ENCODE results near the gene KLHL17. TPM values are rescaled to one million over a fixed set of nuclear protein-coding genes. Genes with fewer than 3 reads are reported as not detected.

Gene KLHL17
- total and polyA plus RNA-seq, 9 of the 15 experiments (the other 6 are each of a cell fraction or from before 2014, with no cell fraction given): 0.14 to 84.8 (median 13.0) TPM

GRCh38 chr1:910881-911721 lies 49.3 kb upstream of the KLHL17 start (continued):
- TF ChIP-seq CTCFL (IDR thresholded peaks at IDR 0.05; ENCODE audit: borderline replicate concordance, insufficient read depth, low read depth, low read length, poor library complexity, severe bottlenecking): no peak
- TF ChIP-seq ZBTB33 (CRISPR knock-in tag; IDR thresholded peaks at IDR 0.05): peak; percentile 67
- TF ChIP-seq CAMTA2 (CRISPR knock-in tag; conservative IDR thresholded peaks at IDR 0.05): no peak
- TF ChIP-seq CXXC5 (CRISPR knock-in tag; IDR thresholded peaks at IDR 0.05): no peak
- TF ChIP-seq ZNF740 (CRISPR knock-in tag; IDR thresholded peaks at IDR 0.05): no peak
- no peak for TF ChIP-seq ZNF740 (tag; IDR thresholded peaks at IDR 0.05)
- TF ChIP-seq, protein P1, sequence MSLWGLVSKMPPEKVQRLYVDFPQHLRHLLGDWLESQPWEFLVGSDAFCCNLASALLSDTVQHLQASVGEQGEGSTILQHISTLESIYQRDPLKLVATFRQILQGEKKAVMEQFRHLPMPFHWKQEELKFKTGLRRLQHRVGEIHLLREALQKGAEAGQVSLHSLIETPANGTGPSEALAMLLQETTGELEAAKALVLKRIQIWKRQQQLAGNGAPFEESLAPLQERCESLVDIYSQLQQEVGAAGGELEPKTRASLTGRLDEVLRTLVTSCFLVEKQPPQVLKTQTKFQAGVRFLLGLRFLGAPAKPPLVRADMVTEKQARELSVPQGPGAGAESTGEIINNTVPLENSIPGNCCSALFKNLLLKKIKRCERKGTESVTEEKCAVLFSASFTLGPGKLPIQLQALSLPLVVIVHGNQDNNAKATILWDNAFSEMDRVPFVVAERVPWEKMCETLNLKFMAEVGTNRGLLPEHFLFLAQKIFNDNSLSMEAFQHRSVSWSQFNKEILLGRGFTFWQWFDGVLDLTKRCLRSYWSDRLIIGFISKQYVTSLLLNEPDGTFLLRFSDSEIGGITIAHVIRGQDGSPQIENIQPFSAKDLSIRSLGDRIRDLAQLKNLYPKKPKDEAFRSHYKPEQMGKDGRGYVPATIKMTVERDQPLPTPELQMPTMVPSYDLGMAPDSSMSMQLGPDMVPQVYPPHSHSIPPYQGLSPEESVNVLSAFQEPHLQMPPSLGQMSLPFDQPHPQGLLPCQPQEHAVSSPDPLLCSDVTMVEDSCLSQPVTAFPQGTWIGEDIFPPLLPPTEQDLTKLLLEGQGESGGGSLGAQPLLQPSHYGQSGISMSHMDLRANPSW (CRISPR knock-in tag; IDR thresholded peaks at IDR 0.05): no peak
- TF ChIP-seq NR2F6 (CRISPR knock-in tag; IDR thresholded peaks at IDR 0.05): no peak
- no peak for TF ChIP-seq FOXM1 (IDR thresholded peaks at IDR 0.05; ENCODE audit: low read depth)
- TF ChIP-seq FOXM1 (CRISPR knock-in tag; IDR thresholded peaks at IDR 0.05; ENCODE audit: low read depth): 0 out of 2 replicates have a peak, but pooled peaks have one; percentile 15
- no peak for TF ChIP-seq ARHGAP35 (IDR thresholded peaks at IDR 0.05; ENCODE audit: partially characterized antibody)
- peak; percentile 63 for TF ChIP-seq PKNOX1 (IDR thresholded peaks at IDR 0.05)
- TF ChIP-seq ZNF655 (CRISPR knock-in tag; IDR thresholded peaks at IDR 0.05): no peak
- no peak for TF ChIP-seq NFATC3 (IDR thresholded peaks at IDR 0.05)
- TF ChIP-seq TCF3 (CRISPR knock-in tag; IDR thresholded peaks at IDR 0.05): peak; percentile 41; the same call in 1 of the 2 replicates
- no peak for TF ChIP-seq GATAD2B (IDR thresholded peaks at IDR 0.05; ENCODE audit: borderline replicate concordance)
- no peak for TF ChIP-seq MBD2 (IDR thresholded peaks at IDR 0.05; ENCODE audit: borderline replicate concordance, low read depth)
